Gastroesophageal sphincter (tissue), 3 donors: ENCODE measurements around the gene STUB1.

ENCODE experiments used
- POLR2AphosphoS5 ChIP-seq: sonication (generic); formaldehyde crosslinking; IDR thresholded peaks from one replicate; pipeline ENCODE4 v1.6.1; 2017; ENCODE audit warnings: antibody characterized with exemption
- TF ChIP-seq, protein P1 (sequence below), 4 experiments: fragments of 200-600 bp in 2 of 4; fragments of 450-650 bp in 2 of 4; sonication (generic) in 1 of 4; IDR thresholded peaks; one replicate each; pipeline ENCODE4 v1.5.1; 2017 to 2019; ENCODE audit warnings: antibody characterized with exemption in 4 of 4, mild to moderate bottlenecking in 2 of 4, moderate library complexity in 2 of 4

DNA sequence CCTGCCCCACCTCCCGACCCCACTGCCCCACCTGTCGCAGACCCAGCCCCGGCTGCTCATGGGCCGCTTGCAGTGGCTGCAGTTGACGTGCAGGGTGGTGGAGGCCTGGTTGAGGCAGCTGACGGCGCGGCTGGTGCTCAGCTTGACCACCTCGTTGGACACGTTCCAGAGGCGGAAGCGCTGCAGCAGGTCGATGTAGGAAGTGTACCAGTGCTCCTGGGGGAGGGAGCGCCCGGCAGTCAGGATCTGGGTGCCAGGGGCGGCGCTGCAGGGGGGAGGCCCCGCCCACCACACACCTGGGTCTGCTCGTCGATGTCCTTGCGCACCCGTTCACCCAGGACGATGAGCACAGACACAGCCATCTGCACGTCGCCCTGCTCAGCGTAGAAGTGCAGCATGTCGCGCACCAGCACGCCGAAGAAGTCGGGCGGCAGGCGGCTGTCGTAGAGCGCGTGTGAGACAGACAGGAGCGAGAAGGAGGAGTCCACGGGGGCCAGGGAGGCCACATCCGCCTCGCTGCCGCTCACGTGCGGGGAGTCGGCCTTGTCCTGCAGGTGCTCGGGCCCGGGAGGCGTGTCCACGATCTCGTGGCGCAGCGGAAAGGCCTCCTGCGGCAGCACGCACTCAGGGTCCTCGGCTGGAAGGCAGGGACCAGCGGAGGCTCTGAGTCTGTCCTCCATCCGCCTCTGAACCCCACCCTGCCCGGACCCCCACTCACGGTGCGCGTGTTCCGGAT lies 4.9 kb downstream of the STUB1 start:
- TF ChIP-seq, protein P1, sequence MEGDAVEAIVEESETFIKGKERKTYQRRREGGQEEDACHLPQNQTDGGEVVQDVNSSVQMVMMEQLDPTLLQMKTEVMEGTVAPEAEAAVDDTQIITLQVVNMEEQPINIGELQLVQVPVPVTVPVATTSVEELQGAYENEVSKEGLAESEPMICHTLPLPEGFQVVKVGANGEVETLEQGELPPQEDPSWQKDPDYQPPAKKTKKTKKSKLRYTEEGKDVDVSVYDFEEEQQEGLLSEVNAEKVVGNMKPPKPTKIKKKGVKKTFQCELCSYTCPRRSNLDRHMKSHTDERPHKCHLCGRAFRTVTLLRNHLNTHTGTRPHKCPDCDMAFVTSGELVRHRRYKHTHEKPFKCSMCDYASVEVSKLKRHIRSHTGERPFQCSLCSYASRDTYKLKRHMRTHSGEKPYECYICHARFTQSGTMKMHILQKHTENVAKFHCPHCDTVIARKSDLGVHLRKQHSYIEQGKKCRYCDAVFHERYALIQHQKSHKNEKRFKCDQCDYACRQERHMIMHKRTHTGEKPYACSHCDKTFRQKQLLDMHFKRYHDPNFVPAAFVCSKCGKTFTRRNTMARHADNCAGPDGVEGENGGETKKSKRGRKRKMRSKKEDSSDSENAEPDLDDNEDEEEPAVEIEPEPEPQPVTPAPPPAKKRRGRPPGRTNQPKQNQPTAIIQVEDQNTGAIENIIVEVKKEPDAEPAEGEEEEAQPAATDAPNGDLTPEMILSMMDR (IDR thresholded peaks at IDR 0.05): no peak
- no peak for TF ChIP-seq POLR2AphosphoS5
